Fibroblast of pulmonary artery (primary cell): Measurements from ENCODE around the gene PBX3.

Source experiments
- DNase-seq: peaks from one replicate; pipeline ENCODE4 v3.0.0-alpha.2; 2010; ENCODE audit warnings: low read depth
- H3K4me3 ChIP-seq: replicated peaks from 2 replicates; pipeline ENCODE4 v1.5.1; 2011; ENCODE audit warnings: low read depth, mild to moderate bottlenecking, control low read depth, low read length, moderate library complexity
- CTCF ChIP-seq: IDR thresholded peaks from 2 replicates; pipeline ENCODE4 v1.5.1; 2011; ENCODE audit warnings: mild to moderate bottlenecking, control low read depth, low read length, inconsistent platforms; ENCODE audit errors: missing control alignments

PBX3 gene

GRCh38 chr9:125851979-125852378 is 104.8 kb downstream of the PBX3 start:
- no peak overlapping the region for H3K4me3 ChIP-seq
- no peak for DNase-seq
- no peak for TF ChIP-seq CTCF

- no peak for TF ChIP-seq CTCF
- no peak overlapping the region for H3K4me3 ChIP-seq
- no peak for DNase-seq
Observed at GRCh38 chr9:125852386-125852785, 105.2 kb downstream of the PBX3 start.

- H3K4me3 ChIP-seq = no peak overlapping the region
- DNase-seq = peak; percentile 31
- TF ChIP-seq CTCF = no peak
Observed at GRCh38 chr9:125854553-125855275, 107.5 kb downstream of the PBX3 start.

GRCh38 chr9:125856331-125856730 is 109.2 kb downstream of the PBX3 start:
- H3K4me3 ChIP-seq = no peak overlapping the region
- DNase-seq = no peak
- no peak for TF ChIP-seq CTCF

- no peak for TF ChIP-seq CTCF
- no peak overlapping the region for H3K4me3 ChIP-seq
- peak; percentile 57 for DNase-seq
Observed at GRCh38 chr9:125861405-125862058, 114.4 kb downstream of the PBX3 start.

GRCh38 chr9:125863923-125864322 is 116.8 kb downstream of the PBX3 start:
- DNase-seq = no peak
- TF ChIP-seq CTCF = no peak

More at GRCh38 chr9:125863923-125864322, 116.8 kb downstream of the PBX3 start:
- no peak overlapping the region for H3K4me3 ChIP-seq
